NCI-H345 (cell line): Measurements from ENCODE around the gene SDF4.

ENCODE experiments used
- DNase-seq: peaks from one replicate; lab custom pipeline; 2025; lab: John Stamatoyannopoulos, UW

SDF4 gene

GRCh38 chr1:1212780-1213344 lies 18.9 kb downstream of the SDF4 start:
- no peak for DNase-seq

GRCh38 chr1:1211541-1212441 lies 20.0 kb downstream of the SDF4 start:
- DNase-seq: no peak

DNA sequence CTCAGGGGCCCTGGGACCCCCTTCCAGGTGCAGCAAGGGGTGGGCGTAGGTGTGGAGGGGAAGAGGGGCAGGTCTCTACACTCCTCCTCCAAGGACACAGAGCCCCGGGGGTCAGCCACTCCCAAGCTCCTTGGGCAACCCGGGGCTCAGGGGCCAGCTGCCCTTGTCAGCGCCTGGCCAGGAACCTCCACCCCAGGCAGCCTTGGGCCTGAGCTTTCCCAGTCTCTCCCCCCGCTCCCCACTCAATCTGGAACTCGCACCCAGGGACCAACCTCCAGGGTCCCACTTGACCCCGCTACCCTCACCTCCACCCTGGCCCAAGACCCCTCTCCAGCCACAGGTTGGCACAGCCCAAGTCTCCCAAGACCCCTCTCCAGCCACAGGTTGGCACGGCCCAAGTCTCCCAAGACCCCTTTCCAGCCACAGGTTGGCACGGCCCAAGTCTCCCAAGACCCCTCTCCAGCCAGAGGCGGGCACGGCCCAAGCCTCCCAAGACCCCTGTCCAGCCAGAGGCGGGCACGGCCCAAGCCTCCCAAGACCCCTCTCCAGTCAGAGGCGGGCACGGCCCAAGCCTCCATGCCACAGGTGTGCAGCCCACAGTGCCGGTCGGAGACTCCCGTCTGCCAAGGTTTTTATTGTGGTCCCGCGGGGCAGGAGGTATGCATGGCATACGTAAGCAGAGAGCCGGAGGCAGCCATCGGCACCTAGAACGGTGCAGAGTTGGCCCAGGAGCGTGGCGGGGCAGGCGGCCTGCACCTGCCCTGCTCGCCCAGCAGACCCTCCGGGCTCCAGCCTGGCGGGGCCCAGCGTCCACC lies 20.9 kb downstream of the SDF4 start:
- DNase-seq: no peak

GRCh38 chr1:1208713-1209433 lies 22.9 kb downstream of the SDF4 start:
- no peak for DNase-seq

DNA sequence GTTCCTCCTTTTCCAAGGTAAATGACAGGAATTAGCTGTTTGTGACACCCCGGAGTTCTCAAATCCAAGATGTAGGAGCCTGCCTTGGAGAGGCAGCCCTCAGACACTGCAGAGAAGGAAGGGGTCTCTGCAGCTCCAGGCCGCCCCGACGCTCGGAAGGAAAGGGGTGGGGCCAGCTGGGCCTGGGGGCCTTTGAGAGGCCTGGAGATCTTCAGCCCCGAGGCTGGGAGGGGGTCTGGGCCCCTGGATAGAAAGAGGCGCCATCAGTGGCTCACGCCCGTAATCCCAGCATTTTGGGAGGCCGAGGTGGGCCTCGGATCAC lies 24.3 kb downstream of the SDF4 start:
- no peak for DNase-seq

GRCh38 chr1:1206966-1207531 lies 24.8 kb downstream of the SDF4 start:
- DNase-seq: no peak

GRCh38 chr1:1206376-1206965 lies 25.3 kb downstream of the SDF4 start, which contains the start of gene TNFRSF18:
Gene TNFRSF18, minus strand, starts transcription at chr1:1206592. Its CDS starts 21 bp downstream, at chr1:1206571.
- peak; percentile 7 for DNase-seq

DNA sequence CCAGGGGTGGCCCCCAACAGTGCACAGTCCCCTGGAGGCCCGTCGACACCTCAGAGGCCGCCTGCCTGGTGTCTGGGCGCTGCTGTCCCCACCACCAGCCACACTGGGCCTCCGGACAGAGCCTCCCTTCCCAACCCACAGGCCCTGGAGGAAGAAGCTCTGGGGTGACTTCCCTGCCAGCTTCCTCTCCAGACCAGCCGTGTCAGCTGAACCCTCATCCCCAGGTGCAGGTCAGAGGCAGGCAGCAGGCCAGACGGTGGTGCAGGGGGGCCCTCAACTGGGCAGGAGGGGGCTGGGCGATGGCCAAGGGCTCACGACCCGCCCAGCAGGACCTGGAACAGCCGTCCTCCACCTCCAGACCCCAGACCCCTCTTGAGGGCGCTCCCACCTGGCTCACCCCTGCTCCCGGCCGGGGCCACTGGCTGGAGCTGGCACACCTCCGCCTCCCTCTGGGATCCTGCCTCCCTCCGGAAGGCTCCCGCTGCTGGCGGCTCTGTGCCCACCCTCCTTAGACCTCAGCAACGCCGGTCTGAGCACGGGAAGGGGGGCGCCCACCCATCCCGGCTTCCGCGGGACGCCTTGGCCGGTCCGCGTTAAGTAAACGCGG lies 25.9 kb downstream of the SDF4 start:
- DNase-seq: no peak

- no peak for DNase-seq
Measured at GRCh38 chr1:1204998-1205768, 26.6 kb downstream of the SDF4 start.

- no peak for DNase-seq
Measured at GRCh38 chr1:1204425-1204920, 27.3 kb downstream of the SDF4 start.

GRCh38 chr1:1203561-1204424 lies 28.0 kb downstream of the SDF4 start:
- no peak for DNase-seq

DNA sequence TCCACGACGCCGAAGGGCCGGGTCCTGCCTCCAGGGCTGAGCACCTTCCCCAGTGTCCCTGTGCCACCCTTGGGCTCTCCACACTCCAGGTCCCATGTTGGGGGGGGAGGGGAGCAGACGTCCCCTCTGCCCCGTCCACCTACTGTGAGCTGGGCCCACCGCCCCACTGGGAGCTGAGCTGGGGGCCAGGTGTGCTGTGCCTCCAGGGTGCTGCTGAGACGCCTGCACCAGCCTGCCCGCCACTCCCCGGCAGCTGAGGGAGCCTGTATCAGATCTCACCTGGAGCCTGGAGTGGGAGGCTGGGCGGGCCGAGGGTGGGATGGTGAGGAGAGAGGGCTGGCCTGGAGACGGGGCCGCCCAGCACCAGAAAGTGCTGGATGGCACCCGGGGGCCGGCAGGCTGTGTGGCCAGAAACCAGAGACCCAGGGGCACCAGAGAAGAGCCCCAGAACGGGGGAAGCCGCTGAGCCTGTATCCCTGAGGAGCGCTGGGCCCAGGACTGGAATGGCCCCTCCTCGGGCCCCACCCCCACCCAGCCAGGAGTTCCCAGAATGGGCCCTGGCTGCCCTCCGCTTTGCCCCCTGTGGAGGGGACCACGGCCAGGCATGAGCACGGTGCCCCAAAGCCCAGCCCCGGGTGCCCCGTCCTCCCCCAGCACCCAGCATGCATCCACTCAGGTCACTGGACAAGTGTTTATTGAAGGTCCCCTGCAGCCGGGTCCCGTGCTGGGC lies 28.8 kb downstream of the SDF4 start:
- peak; percentile 21 for DNase-seq

- DNase-seq: peak; percentile 17
Measured at GRCh38 chr1:1200876-1201810, 30.7 kb downstream of the SDF4 start.

- no peak for DNase-seq
Measured at GRCh38 chr1:1199961-1200875, 31.6 kb downstream of the SDF4 start.

GRCh38 chr1:1199141-1199960 lies 32.5 kb downstream of the SDF4 start:
- DNase-seq: no peak
